ENCODE results near the gene KCTD8. TPM values are rescaled to one million over a fixed set of nuclear protein-coding genes. Genes with fewer than 3 reads are reported as not detected.

Gene KCTD8
- total RNA-seq, 1 experiment from 2014 or later: 1.1 TPM

DNA sequence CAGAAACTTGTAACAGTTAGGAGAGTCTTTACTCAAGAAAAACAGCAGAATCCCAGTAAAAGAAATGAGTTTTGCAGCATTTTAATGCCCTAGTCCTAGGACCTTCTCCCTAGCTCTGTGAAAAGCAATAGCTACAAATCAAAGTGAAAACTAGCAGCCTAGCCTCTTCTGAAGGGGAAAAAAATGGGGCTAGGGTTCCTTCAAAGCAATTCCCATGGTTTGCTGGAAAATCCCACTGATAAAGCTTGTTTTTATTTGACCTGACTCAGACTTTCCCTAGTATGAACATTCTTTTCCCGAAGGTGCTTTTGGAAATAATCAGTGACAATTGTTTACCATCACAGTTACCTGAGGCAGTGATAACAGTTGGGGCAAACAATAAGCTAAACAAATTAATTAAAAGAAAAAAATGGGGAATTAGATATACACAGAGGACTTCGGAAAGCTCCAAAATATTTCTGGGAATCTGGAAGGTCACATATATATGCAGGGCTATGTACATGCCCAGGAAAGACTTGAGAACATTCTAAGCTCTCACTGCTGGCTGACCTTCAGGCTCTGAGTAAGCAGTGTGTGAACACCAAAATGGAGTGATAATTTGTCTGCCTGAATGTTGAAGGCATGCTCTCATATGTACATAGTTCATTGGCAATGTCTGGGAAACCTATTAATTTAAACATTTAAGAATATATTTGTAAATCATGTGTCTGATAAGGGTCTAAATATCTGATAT is 285.9 kb downstream of the KCTD8 start:
- Histone ChIP-seq H3K14ac (ENCODE audit: insufficient read depth, low read length) (no peak overlapping the region), H2BK12ac (ENCODE audit: insufficient read length, low read depth, low read length) (no peak overlapping the region), H3K79me2 (ENCODE audit: insufficient read depth, low read length) (no peaks in the 10 kb centered on the region), H2BK20ac (ENCODE audit: low read depth, low read length, poor library complexity, severe bottlenecking) (no peak overlapping the region), H3K18ac (ENCODE audit: insufficient read length, low read depth, low read length) (no peak overlapping the region), H2BK120ac (ENCODE audit: low read depth, low read length, poor library complexity, severe bottlenecking) (no peak overlapping the region), H3K9me3 (ENCODE audit: control insufficient read depth, low read depth, low read length) (no peaks in the 10 kb centered on the region), H3K79me1 (ENCODE audit: insufficient read depth, low read depth, low read length, poor library complexity, severe bottlenecking) (no peaks in the 10 kb centered on the region), H4K5ac (ENCODE audit: insufficient read length, low read depth, low read length) (no peak overlapping the region), H3K56ac (ENCODE audit: insufficient read length, low read depth, low read length) (no peak overlapping the region), H3K4me2 (ENCODE audit: insufficient read depth, insufficient read length, low read length) (no peak overlapping the region), H3K27ac (ENCODE audit: insufficient read length, low read depth, low read length) (no peak overlapping the region), H3K4me1 (ENCODE audit: insufficient read depth, low read length) (no peaks in the 10 kb centered on the region), H3K23ac (ENCODE audit: insufficient read length, low read depth, low read length) (no peak overlapping the region), H4K91ac (ENCODE audit: insufficient read length, low read depth, low read length) (no peak overlapping the region), H3K9ac (ENCODE audit: extremely low read depth, insufficient read length, low read length) (no peak overlapping the region), H4K8ac (replicated peaks; ENCODE audit: insufficient read length, low read depth, low read length) (no peak overlapping the region), H3K4ac (ENCODE audit: low read depth, low read length) (no peak overlapping the region), H3T11ph (ENCODE audit: low read length) (no peak overlapping the region), H2BK15ac (ENCODE audit: low read depth, low read length) (no peak overlapping the region), H3K23me2 (ENCODE audit: insufficient read length, low read depth, low read length, poor library complexity, severe bottlenecking) (no peaks in the 10 kb centered on the region), H2BK5ac (ENCODE audit: insufficient read length, low read length) (no peak overlapping the region), H3K27me3 (ENCODE audit: insufficient read depth, low read length) (no peaks in the 10 kb centered on the region), H4K20me1 (ENCODE audit: control insufficient read depth, insufficient read depth, insufficient read length) (no peaks in the 10 kb centered on the region), H2AFZ (ENCODE audit: low read length) (no peak overlapping the region), H2AK5ac (ENCODE audit: insufficient read length, low read length) (no peak overlapping the region)
- H3K27me3 Mint-ChIP-seq (ENCODE audit: low read depth): no peaks in the 10 kb centered on the region
- TF ChIP-seq, protein P1, sequence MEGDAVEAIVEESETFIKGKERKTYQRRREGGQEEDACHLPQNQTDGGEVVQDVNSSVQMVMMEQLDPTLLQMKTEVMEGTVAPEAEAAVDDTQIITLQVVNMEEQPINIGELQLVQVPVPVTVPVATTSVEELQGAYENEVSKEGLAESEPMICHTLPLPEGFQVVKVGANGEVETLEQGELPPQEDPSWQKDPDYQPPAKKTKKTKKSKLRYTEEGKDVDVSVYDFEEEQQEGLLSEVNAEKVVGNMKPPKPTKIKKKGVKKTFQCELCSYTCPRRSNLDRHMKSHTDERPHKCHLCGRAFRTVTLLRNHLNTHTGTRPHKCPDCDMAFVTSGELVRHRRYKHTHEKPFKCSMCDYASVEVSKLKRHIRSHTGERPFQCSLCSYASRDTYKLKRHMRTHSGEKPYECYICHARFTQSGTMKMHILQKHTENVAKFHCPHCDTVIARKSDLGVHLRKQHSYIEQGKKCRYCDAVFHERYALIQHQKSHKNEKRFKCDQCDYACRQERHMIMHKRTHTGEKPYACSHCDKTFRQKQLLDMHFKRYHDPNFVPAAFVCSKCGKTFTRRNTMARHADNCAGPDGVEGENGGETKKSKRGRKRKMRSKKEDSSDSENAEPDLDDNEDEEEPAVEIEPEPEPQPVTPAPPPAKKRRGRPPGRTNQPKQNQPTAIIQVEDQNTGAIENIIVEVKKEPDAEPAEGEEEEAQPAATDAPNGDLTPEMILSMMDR (conservative IDR thresholded peaks at IDR 0.05): no peak
- H3K4me3 Mint-ChIP-seq: no peak overlapping the region
- WGBS (ENCODE audit: extremely low coverage, insufficient read length, low lambda C conversion rate): no CpG with 5 or more reads among the region's 2 CpGs
- peaks cover 8 to 11% of the 10 kb centered on the region in 2 experiments for H3K9me3 Mint-ChIP-seq
- DNase-seq: no peak
- H3K36me3 Mint-ChIP-seq (ENCODE audit: insufficient read depth in 1 of 3, low read depth in 3 of 3): peaks cover 3 to 12% (median 5%) of the 10 kb centered on the region in 3 experiments; a peak in 5 of 7 replicates
- no peaks in the 10 kb centered on the region for H3K4me1 Mint-ChIP-seq
- no peak overlapping the region for H3K27ac Mint-ChIP-seq

All from H9 (cell line).